PC-9 (cell line): ENCODE measurements around the gene TPRN. TPM values are rescaled to one million over a fixed set of nuclear protein-coding genes. Genes with fewer than 3 reads are reported as not detected.

Experiments used
- BruUV-seq: library from RNA; stranded (reverse); fragments of 400-500 nt; replicated peaks from 2 replicates; lab custom pipeline; 2021; lab: Mats Ljungman, UMichigan
- CTCF ChIA-PET: fragments of 300-600 bp; sonication (Branson Sonifier 250); formaldehyde crosslinking; loops from one replicate; lab custom pipeline; 2022; ENCODE audit warnings: antibody characterized with exemption; lab: Charles Lee
- POLR2A ChIA-PET: fragments of 300-600 bp; sonication (Branson Sonifier 250); formaldehyde crosslinking; loops from one replicate; lab custom pipeline; 2022; ENCODE audit warnings: antibody characterized with exemption; ENCODE audit not compliant: unreplicated experiment; lab: Charles Lee
- DNase-seq, 2 experiments: peaks; one replicate each; pipeline versions ENCODE4 v3.0.0 to v3.0.0-alpha.2; 2015 to 2022; ENCODE audit warnings: mixed read lengths in 1 of 2
- H2AFZ ChIP-seq: fragments of 200-600 bp; sonication (generic); 2 replicates; pipeline ENCODE4 v1.8.1; 2017; ENCODE audit warnings: antibody characterized with exemption
- H3F3A ChIP-seq: fragments of 200-600 bp; sonication (generic); 2 replicates; pipeline ENCODE4 v1.8.1; 2017; ENCODE audit warnings: antibody characterized with exemption, mild to moderate bottlenecking, low read depth; ENCODE audit not compliant: insufficient read depth
- H3K27ac ChIP-seq: fragments of 200-600 bp; sonication (generic); 2 replicates; pipeline ENCODE4 v1.6.1; 2016; ENCODE audit warnings: mixed run types
- H3K27me3 ChIP-seq: fragments of 200-600 bp; sonication (generic); 2 replicates; pipeline ENCODE4 v1.6.1; 2016; ENCODE audit warnings: low read depth, mixed run types; ENCODE audit not compliant: insufficient read depth
- H3K36me3 ChIP-seq: fragments of 200-600 bp; sonication (generic); 2 replicates; pipeline ENCODE4 v1.6.1; 2016; ENCODE audit warnings: low read depth, mixed run types
- H3K4me1 ChIP-seq: fragments of 200-600 bp; sonication (generic); replicated peaks from 2 replicates; pipeline ENCODE4 v1.6.1; 2016; ENCODE audit warnings: mixed run types; ENCODE audit not compliant: insufficient read depth
- H3K4me2 ChIP-seq: fragments of 200-600 bp; sonication (generic); 2 replicates; pipeline ENCODE4 v1.6.1; 2017; ENCODE audit warnings: mixed run types
- H3K4me3 ChIP-seq: fragments of 200-600 bp; sonication (generic); 2 replicates; pipeline ENCODE4 v1.6.1; 2016; ENCODE audit warnings: mixed run types
- H3K79me2 ChIP-seq: fragments of 200-600 bp; sonication (generic); 2 replicates; pipeline ENCODE4 v1.6.1; 2017; ENCODE audit warnings: low read depth, mixed run types
- H3K9me2 ChIP-seq: fragments of 200-600 bp; sonication (generic); 2 replicates; pipeline ENCODE4 v1.8.1; 2017; ENCODE audit warnings: mild to moderate bottlenecking; ENCODE audit not compliant: insufficient read depth
- H3K9me3 ChIP-seq: fragments of 200-600 bp; sonication (generic); 2 replicates; pipeline ENCODE4 v1.8.1; 2016; ENCODE audit warnings: low read depth; ENCODE audit not compliant: insufficient read depth
- H4K20me1 ChIP-seq: fragments of 200-600 bp; sonication (generic); 2 replicates; pipeline ENCODE4 v1.8.1; 2017; ENCODE audit not compliant: insufficient read depth
- CTCF ChIP-seq: fragments of 200-600 bp; sonication (generic); conservative IDR thresholded peaks from 2 replicates; pipeline ENCODE4 v1.6.1; 2017; ENCODE audit warnings: mixed run types, antibody characterized with exemption, mild to moderate bottlenecking, moderate library complexity
- EZH2 ChIP-seq: fragments of 200-600 bp; sonication (generic); IDR thresholded peaks from 2 replicates; pipeline ENCODE4 v1.8.0; 2017; ENCODE audit warnings: antibody characterized with exemption, low read depth
- intact Hi-C: fragments of 100-400 bp; cut with micrococcal nuclease; formaldehyde crosslinking; loops from one replicate; pipeline ENCODE4 v1.10.0; 2022; ENCODE audit not compliant: unreplicated experiment
- total RNA-seq: library from RNA; stranded (reverse); gene quantifications from 2 replicates; pipeline ENCODE4 v1.2.3, GENCODE V29; 2021

The TPRN gene
- total RNA-seq, 1 experiment from 2014 or later: 61.8 TPM

GRCh38 chr9:137175345-137175961 is 25.1 kb downstream of the TPRN start:
- POLR2A ChIA-PET: no interaction called here
- peaks cover 13% of the 10 kb centered on the region; the same call in 1 of the 2 replicates for H3K4me1 ChIP-seq
- no peaks in the 10 kb centered on the region for H3K79me2 ChIP-seq
- CTCF ChIA-PET: no interaction called here
- no peak overlapping the region for H3K4me2 ChIP-seq
- H3K36me3 ChIP-seq: no peaks in the 10 kb centered on the region
- no peaks in the 10 kb centered on the region for H3K27me3 ChIP-seq
- no peak for TF ChIP-seq CTCF
- no peak for TF ChIP-seq EZH2
- no TSS peak for BruUV-seq
- H3K9me3 ChIP-seq: no peaks in the 10 kb centered on the region
- no peak overlapping the region for H3K4me3 ChIP-seq
- no peaks in the 10 kb centered on the region for H4K20me1 ChIP-seq
- no peaks in the 10 kb centered on the region for H3K9me2 ChIP-seq
- DNase-seq: no peak
- H2AFZ ChIP-seq: no peak overlapping the region
- intact Hi-C loops: no loop called here
- peaks cover 21% of the 10 kb centered on the region; the same call in 1 of the 2 replicates for H3F3A ChIP-seq
- no peak overlapping the region for H3K27ac ChIP-seq

GRCh38 chr9:137174722-137175293 is 25.7 kb downstream of the TPRN start:
- Histone ChIP-seq H3K4me2 (no peak overlapping the region), H2AFZ (no peak overlapping the region), H4K20me1 (no peaks in the 10 kb centered on the region), H3K4me1 (peaks cover 13% of the 10 kb centered on the region; the same call in 1 of the 2 replicates), H3K36me3 (no peaks in the 10 kb centered on the region), H3K79me2 (no peaks in the 10 kb centered on the region), H3F3A (peaks cover 21% of the 10 kb centered on the region; the same call in 1 of the 2 replicates), H3K9me2 (no peaks in the 10 kb centered on the region), H3K4me3 (no peak overlapping the region), H3K27me3 (no peaks in the 10 kb centered on the region), H3K27ac (no peak overlapping the region), H3K9me3 (no peaks in the 10 kb centered on the region)
- no peak for DNase-seq
- BruUV-seq: no TSS peak
- intact Hi-C loops: no loop called here
- TF ChIP-seq EZH2 (no peak), CTCF (no peak)
- ChIA-PET CTCF (no interaction called here), POLR2A (no interaction called here)

- POLR2A ChIA-PET: no interaction called here
- H3K27ac ChIP-seq: no peak overlapping the region
- H4K20me1 ChIP-seq: no peaks in the 10 kb centered on the region
- peaks cover 13% of the 10 kb centered on the region; the same call in 1 of the 2 replicates for H3K4me1 ChIP-seq
- no peak for TF ChIP-seq EZH2
- no peak for TF ChIP-seq CTCF
- H2AFZ ChIP-seq: no peak overlapping the region
- H3K79me2 ChIP-seq: no peaks in the 10 kb centered on the region
- no peak for DNase-seq
- intact Hi-C loops: loop anchor here (2.0 kb wide), 1 partner anchor 15 kb away; the partner anchor contains the start of genes ANAPC2 and SSNA1
- H3K36me3 ChIP-seq: no peaks in the 10 kb centered on the region
- BruUV-seq: no TSS peak
- peaks cover 21% of the 10 kb centered on the region; the same call in 1 of the 2 replicates for H3F3A ChIP-seq
- no peak overlapping the region for H3K4me3 ChIP-seq
- no peak overlapping the region for H3K4me2 ChIP-seq
- H3K9me3 ChIP-seq: no peaks in the 10 kb centered on the region
- CTCF ChIA-PET: no interaction called here
- H3K27me3 ChIP-seq: no peaks in the 10 kb centered on the region
- no peaks in the 10 kb centered on the region for H3K9me2 ChIP-seq
These were observed 26.5 kb downstream of the TPRN start for GRCh38 chr9:137173796-137174664.
